ENCODE results near the gene CR1. TPM values are rescaled to one million over a fixed set of nuclear protein-coding genes. Genes with fewer than 3 reads are reported as not detected.
A peak's percentile ranks its signal among the peaks of the same experiment; 100 is the strongest.

CR1 gene
- total and polyA plus RNA-seq, 2 experiments from 2014 or later: 0.65 to 0.76 TPM

GRCh38 chr1:207647671-207648333 is 151.8 kb downstream of the CR1 start:
- TF ChIP-seq NANOG (IDR thresholded peaks at IDR 0.05; ENCODE audit: borderline replicate concordance) (no peak), CREB1 (CRISPR knock-in tag; IDR thresholded peaks at IDR 0.05; ENCODE audit: low read depth) (no peak), CTCF (conservative IDR thresholded peaks at IDR 0.05; ENCODE audit: low read depth in 2 of 2) (no peak), EZH2 (IDR thresholded peaks at IDR 0.05; ENCODE audit: low read depth, unreplicated experiment) (no peak), STAT1 (IDR thresholded peaks at IDR 0.05; ENCODE audit: unreplicated experiment) (no peak), EZH2phosphoT487 (IDR thresholded peaks at IDR 0.05; ENCODE audit: unreplicated experiment) (no peak), ZNF462 (CRISPR knock-in tag; IDR thresholded peaks at IDR 0.05) (no peak), REST (IDR thresholded peaks at IDR 0.05; ENCODE audit: unreplicated experiment) (no peak), ZNF331 (CRISPR knock-in tag; IDR thresholded peaks at IDR 0.05; ENCODE audit: low read depth) (no peak), ETS1 (IDR thresholded peaks at IDR 0.05) (no peak)
- Mint-ChIP-seq H3K27me3 (ENCODE audit: insufficient read depth, low read depth, poor library complexity) (peaks cover 19% of the 10 kb centered on the region), H3K4me1 (peaks cover 50% of the 10 kb centered on the region), H3K36me3 (ENCODE audit: low read depth) (no peaks in the 10 kb centered on the region), H3K9me3 (no peaks in the 10 kb centered on the region), H3K4me3 (no peak overlapping the region), H3K27ac (no peak overlapping the region)
- Histone ChIP-seq H2AFZ (no peak overlapping the region), H3F3A (replicated peaks; ENCODE audit: low read depth) (0 out of 2 replicates have a peak, but pooled peaks cover 5% of the 10 kb centered on the region), H3K27me3 (ENCODE audit: insufficient read depth) (peaks cover 10% of the 10 kb centered on the region), H3K4me3 (no peak overlapping the region), H3K9me2 (ENCODE audit: insufficient read depth) (no peaks in the 10 kb centered on the region), H3K4me2 (peak overlapping the region; percentile 96; the same call in 1 of the 2 replicates), H3K27ac (ENCODE audit: low read depth) (no peak overlapping the region), H4K20me1 (replicated peaks; ENCODE audit: insufficient read depth) (no peaks in the 10 kb centered on the region), H3K36me3 (ENCODE audit: insufficient read depth) (no peaks in the 10 kb centered on the region), H3K4me1 (ENCODE audit: insufficient read depth) (peaks cover 44% of the 10 kb centered on the region), H3K79me2 (replicated peaks; ENCODE audit: insufficient read depth) (peaks cover 19% of the 10 kb centered on the region)
- no peak for DNase-seq (ENCODE audit: low spot score)
- ATAC-seq: no peak

Data from GM23338 (cell line).